ENCODE results near the gene KCNIP4.

- no peak for TF ChIP-seq ZNF274 (IDR thresholded peaks at IDR 0.05; ENCODE audit: low read depth, low read length)
- TF ChIP-seq YY1 (IDR thresholded peaks at IDR 0.05; ENCODE audit: insufficient read depth, insufficient read length), result no peak
Measured at GRCh38 chr4:21677173-21677572, 271.4 kb downstream of the KCNIP4 start.
